OCI-LY1 (cell line): ENCODE results near the gene EPHB2.

Experiments used
- H2AFZ ChIP-seq: fragments of 200-600 bp; sonication (generic), shearing (Covaris generic); 2 replicates; pipeline ENCODE4 v1.6.0; 2014; ENCODE audit warnings: antibody characterized with exemption, mild to moderate bottlenecking, low read length
- H3F3A ChIP-seq: fragments of 200-600 bp; sonication (generic), shearing (Covaris generic); 2 replicates; pipeline ENCODE4 v1.6.0; 2014; ENCODE audit warnings: mild to moderate bottlenecking, antibody characterized with exemption, low read length, moderate library complexity; ENCODE audit not compliant: insufficient read depth
- H3K27ac ChIP-seq: fragments of 200-600 bp; sonication (generic); 2 replicates; pipeline ENCODE4 v1.5.1; 2014; ENCODE audit warnings: low read length, mixed run types, mild to moderate bottlenecking, low read depth; ENCODE audit not compliant: poor library complexity, severe bottlenecking
- H3K27me3 ChIP-seq: fragments of 200-600 bp; sonication (generic); 2 replicates; pipeline ENCODE4 v1.6.0; 2014; ENCODE audit warnings: antibody characterized with exemption, mild to moderate bottlenecking, low read length, moderate library complexity; ENCODE audit not compliant: insufficient read depth
- H3K36me3 ChIP-seq: fragments of 200-600 bp; sonication (generic); 2 replicates; pipeline ENCODE4 v1.6.1; 2014; ENCODE audit warnings: mild to moderate bottlenecking, antibody characterized with exemption, low read length, moderate library complexity, mixed read lengths; ENCODE audit not compliant: insufficient read depth
- H3K4me1 ChIP-seq: fragments of 200-600 bp; sonication (generic); 2 replicates; pipeline ENCODE4 v1.5.1; 2014; ENCODE audit warnings: mild to moderate bottlenecking, low read length, moderate library complexity; ENCODE audit not compliant: insufficient read depth, severe bottlenecking
- H3K4me2 ChIP-seq: fragments of 200-600 bp; sonication (generic), shearing (Covaris generic); 2 replicates; pipeline ENCODE4 v1.6.1; 2014; ENCODE audit warnings: low read length
- H3K4me3 ChIP-seq: fragments of 200-600 bp; sonication (generic); 2 replicates; pipeline ENCODE4 v1.5.1; 2014; ENCODE audit warnings: low read length, low read depth, mild to moderate bottlenecking, mixed read lengths; ENCODE audit not compliant: poor library complexity, severe bottlenecking
- H3K79me2 ChIP-seq: fragments of 200-600 bp; shearing (Covaris generic); 2 replicates; pipeline ENCODE4 v1.6.1; 2016; ENCODE audit warnings: mixed run types, low read length, mixed read lengths; ENCODE audit not compliant: insufficient read depth
- H3K9ac ChIP-seq: fragments of 200-600 bp; sonication (generic), shearing (Covaris generic); 2 replicates; pipeline ENCODE4 v1.6.1; 2014; ENCODE audit warnings: mild to moderate bottlenecking, low read length, mixed read lengths
- H3K9me2 ChIP-seq: fragments of 200-600 bp; sonication (generic), shearing (Covaris generic); 2 replicates; pipeline ENCODE4 v1.6.1; 2014; ENCODE audit warnings: low read depth, mild to moderate bottlenecking, low read length, mixed read lengths
- H3K9me3 ChIP-seq: fragments of 200-600 bp; shearing (Covaris generic); 2 replicates; pipeline ENCODE4 v1.6.1; 2014; ENCODE audit warnings: low read length, mixed read lengths
- H4K20me1 ChIP-seq: fragments of 200-600 bp; sonication (generic), shearing (Covaris generic); 2 replicates; pipeline ENCODE4 v1.6.0; 2016; ENCODE audit warnings: mild to moderate bottlenecking, low read length; ENCODE audit not compliant: insufficient read depth
- CTCF ChIP-seq: fragments of 200-600 bp; sonication (generic), shearing (Covaris generic); IDR thresholded peaks from 2 replicates; pipeline ENCODE4 v1.5.1; 2017; ENCODE audit warnings: mild to moderate bottlenecking, antibody characterized with exemption, low read length, moderate library complexity, mixed read lengths
- EZH2 ChIP-seq: fragments of 200-600 bp; sonication (generic), shearing (Covaris generic); IDR thresholded peaks from 2 replicates; pipeline ENCODE4 v1.8.0; 2017; ENCODE audit warnings: borderline replicate concordance, mixed run types, mild to moderate bottlenecking, antibody characterized with exemption, low read length, moderate library complexity, mixed read lengths

Gene EPHB2

GRCh38 chr1:22816067-22816775 is 105.6 kb downstream of the EPHB2 start:
- Histone ChIP-seq H3K4me2 (no peak overlapping the region), H3K27me3 (peaks cover 7% of the 10 kb centered on the region; the same call in 1 of the 2 replicates), H2AFZ (no peak overlapping the region), H3F3A (no peaks in the 10 kb centered on the region), H3K79me2 (no peaks in the 10 kb centered on the region), H3K27ac (no peak overlapping the region), H4K20me1 (no peaks in the 10 kb centered on the region), H3K4me3 (no peak overlapping the region), H3K9me2 (no peaks in the 10 kb centered on the region), H3K9me3 (no peaks in the 10 kb centered on the region), H3K4me1 (no peaks in the 10 kb centered on the region), H3K9ac (no peak overlapping the region), H3K36me3 (no peaks in the 10 kb centered on the region)
- TF ChIP-seq EZH2 (no peak), CTCF (no peak)

DNA sequence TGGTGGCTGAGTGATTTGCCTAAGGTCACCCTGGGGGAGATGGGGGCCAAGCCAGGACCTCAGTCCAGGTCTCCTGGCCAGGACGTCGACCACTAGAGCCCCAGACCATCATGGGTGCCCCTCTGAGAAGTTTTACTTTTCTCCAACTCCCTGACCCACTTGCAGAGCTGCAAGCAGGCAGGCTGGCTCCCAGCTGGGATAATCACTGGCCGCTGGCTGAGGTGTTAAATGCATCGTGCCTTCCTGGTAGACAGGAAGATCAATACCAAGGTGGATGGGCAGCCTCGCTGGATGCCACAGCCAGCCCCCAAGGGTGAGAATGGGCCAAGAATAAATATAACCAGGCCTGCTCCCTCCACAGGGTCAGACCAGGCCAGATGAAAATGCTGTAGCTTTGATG is 106.2 kb downstream of the EPHB2 start:
- H3K36me3 ChIP-seq = no peaks in the 10 kb centered on the region
- no peaks in the 10 kb centered on the region for H4K20me1 ChIP-seq
- TF ChIP-seq CTCF = no peak
- no peak for TF ChIP-seq EZH2
- H3K9me2 ChIP-seq = no peaks in the 10 kb centered on the region
- no peak overlapping the region for H3K9ac ChIP-seq
- H3K27ac ChIP-seq = no peak overlapping the region
- no peak overlapping the region for H2AFZ ChIP-seq
- no peaks in the 10 kb centered on the region for H3K4me1 ChIP-seq
- no peak overlapping the region for H3K4me3 ChIP-seq
- no peak overlapping the region for H3K4me2 ChIP-seq
- no peaks in the 10 kb centered on the region for H3K9me3 ChIP-seq
- H3F3A ChIP-seq = no peaks in the 10 kb centered on the region
- no peaks in the 10 kb centered on the region for H3K79me2 ChIP-seq
- peaks cover 7% of the 10 kb centered on the region; the same call in 1 of the 2 replicates for H3K27me3 ChIP-seq

DNA sequence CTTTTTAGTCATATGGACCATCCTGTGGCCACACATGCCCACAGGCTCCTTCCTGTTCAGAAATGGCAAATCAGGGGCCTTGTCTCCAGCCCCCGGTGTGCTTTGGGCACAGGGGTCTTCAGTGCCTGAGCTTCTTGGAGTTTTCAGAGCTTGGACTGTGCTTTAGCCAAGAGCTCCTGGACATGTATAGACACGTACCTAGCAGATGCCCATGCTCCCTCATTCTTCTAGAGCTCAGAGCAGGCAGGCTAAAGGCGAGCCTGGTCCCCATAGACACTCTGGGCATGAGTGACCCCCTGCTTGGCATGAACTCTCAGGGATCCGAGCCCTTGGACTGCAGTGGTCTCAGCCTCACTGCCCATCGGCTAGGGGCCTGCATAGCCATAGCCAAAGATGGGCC is 106.8 kb downstream of the EPHB2 start:
- H3K4me1 ChIP-seq = no peaks in the 10 kb centered on the region
- no peaks in the 10 kb centered on the region for H3F3A ChIP-seq
- TF ChIP-seq CTCF (no peak), EZH2 (no peak)
- H3K4me3 ChIP-seq = no peak overlapping the region
- H3K36me3 ChIP-seq = no peaks in the 10 kb centered on the region
- H3K9me3 ChIP-seq = no peaks in the 10 kb centered on the region
- no peak overlapping the region for H2AFZ ChIP-seq
- no peak overlapping the region for H3K4me2 ChIP-seq
- H3K27ac ChIP-seq = no peak overlapping the region
- no peak overlapping the region for H3K9ac ChIP-seq
- H4K20me1 ChIP-seq = no peaks in the 10 kb centered on the region
- no peaks in the 10 kb centered on the region for H3K79me2 ChIP-seq
- H3K9me2 ChIP-seq = no peaks in the 10 kb centered on the region
- H3K27me3 ChIP-seq = peaks cover 7% of the 10 kb centered on the region; the same call in 1 of the 2 replicates
